AG09309 (cell line): ENCODE results near the gene RBSN.

Experiments used
- DNase-seq: peaks from one replicate; pipeline ENCODE4 v3.0.0-alpha.2; 2010; ENCODE audit warnings: low read depth
- H3K4me3 ChIP-seq: 2 replicates; pipeline ENCODE4 v1.5.1; 2011; ENCODE audit warnings: mild to moderate bottlenecking, low read depth, low read length, moderate library complexity; ENCODE audit not compliant: control insufficient read depth
- CTCF ChIP-seq: IDR thresholded peaks from 2 replicates; pipeline ENCODE4 v1.5.1; 2011; ENCODE audit warnings: mild to moderate bottlenecking, low read depth, low read length, inconsistent platforms; ENCODE audit not compliant: insufficient read depth, control insufficient read depth; ENCODE audit errors: missing control alignments

The RBSN gene

DNA sequence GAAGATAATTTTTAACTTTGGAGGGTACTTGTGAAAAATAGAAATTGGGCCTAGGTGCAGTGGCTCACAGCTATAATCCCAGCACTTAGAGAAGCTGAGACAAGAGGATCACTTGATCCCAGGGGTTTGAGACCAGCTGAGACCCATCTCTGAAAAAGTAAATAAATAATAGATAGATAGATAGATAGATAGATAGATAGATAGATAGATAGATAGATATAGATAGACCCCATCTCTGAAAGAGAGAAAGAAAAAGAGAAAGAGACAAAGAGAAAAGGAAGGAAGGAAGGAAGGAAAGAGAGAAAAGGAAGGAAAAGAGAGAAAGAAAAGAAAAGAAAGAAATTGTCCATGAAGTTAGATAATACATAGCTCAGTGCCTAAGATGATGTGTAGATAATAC lies 69.3 kb downstream of the RBSN start:
- no peak overlapping the region for H3K4me3 ChIP-seq
- DNase-seq, result no peak
- no peak for TF ChIP-seq CTCF

DNA sequence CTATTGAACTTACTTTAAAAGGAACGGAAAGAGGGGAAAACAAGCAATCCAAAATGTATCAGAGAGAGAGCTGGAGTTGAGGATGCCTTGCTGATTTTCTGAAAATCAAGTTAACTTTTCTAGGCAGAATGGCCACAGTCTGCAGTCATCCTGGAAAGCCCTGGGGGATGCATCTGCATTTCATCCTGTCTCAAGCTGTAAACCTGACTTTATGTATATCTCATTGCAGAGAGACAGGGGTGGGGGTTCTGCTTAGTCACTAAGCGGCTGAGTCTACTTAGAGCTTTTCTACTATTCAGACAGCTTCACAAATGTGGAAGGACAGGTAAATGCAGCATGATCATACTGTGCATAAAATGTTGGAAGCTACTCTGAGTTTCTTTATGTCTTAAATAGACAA lies 75.2 kb downstream of the RBSN start:
- DNase-seq, result no peak
- H3K4me3 ChIP-seq, result no peak overlapping the region
- TF ChIP-seq CTCF, result no peak

DNA sequence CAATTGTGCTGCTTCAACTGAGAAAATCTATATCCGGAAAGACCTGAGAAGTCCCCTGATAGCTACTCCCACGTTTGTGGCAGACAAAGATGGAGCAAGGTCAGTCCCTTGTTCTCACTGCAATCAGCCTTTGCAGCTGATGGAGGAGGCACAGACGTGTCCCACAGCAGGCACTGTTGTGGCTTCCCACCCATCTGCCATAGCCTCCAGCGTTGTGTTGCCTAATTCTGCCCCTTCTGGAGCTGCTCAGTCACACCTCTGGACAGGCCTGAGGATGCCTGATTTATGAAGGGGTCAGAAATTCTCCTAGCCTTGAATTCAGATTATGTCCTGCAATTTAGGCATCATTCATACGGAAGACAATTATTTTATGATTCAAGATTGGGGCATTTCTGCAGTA lies 75.7 kb downstream of the RBSN start:
- DNase-seq, result no peak

More for the DNA sequence above, 75.7 kb downstream of the RBSN start:
- H3K4me3 ChIP-seq, result no peak overlapping the region
- TF ChIP-seq CTCF, result no peak
